Measurements from ENCODE around the gene GNAT2. TPM values are rescaled to one million over a fixed set of nuclear protein-coding genes. Genes with fewer than 3 reads are reported as not detected.

The GNAT2 gene
- total and polyA plus RNA-seq, 10 of the 15 experiments (the other 5 are each of a cell fraction or from before 2014, with no cell fraction given) = 0.08 to 1.3 (median 0.41) TPM

DNA sequence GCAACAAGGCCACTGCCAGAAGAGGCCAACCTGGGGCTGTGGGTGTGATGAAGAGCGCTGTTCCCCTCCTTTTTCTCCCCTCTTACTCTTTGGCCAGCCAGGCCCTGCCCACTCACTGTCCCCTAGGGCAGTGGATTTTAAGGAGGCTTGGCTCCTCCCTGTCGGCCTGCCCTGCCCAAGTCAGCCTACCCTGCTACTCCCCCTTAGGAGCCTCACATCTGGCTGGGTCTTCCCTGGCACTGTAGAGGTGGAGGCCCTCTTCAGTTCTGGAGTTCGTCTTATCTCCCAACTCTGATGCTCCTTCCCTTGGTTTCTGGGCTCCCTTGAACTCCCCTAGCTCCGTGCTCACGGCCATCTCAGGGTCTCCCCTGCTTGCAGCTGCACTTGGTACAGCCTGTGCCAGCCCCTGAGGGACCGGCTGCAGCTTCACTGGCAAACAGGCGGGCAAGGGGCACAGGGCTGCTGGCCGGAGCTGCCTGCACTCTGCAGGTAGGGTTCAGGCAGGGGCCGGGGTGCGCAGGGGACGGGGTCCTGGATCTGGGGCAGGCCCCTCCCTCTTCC lies 4.3 kb upstream of the GNAT2 start (continued):
- TF ChIP-seq, protein P1, sequence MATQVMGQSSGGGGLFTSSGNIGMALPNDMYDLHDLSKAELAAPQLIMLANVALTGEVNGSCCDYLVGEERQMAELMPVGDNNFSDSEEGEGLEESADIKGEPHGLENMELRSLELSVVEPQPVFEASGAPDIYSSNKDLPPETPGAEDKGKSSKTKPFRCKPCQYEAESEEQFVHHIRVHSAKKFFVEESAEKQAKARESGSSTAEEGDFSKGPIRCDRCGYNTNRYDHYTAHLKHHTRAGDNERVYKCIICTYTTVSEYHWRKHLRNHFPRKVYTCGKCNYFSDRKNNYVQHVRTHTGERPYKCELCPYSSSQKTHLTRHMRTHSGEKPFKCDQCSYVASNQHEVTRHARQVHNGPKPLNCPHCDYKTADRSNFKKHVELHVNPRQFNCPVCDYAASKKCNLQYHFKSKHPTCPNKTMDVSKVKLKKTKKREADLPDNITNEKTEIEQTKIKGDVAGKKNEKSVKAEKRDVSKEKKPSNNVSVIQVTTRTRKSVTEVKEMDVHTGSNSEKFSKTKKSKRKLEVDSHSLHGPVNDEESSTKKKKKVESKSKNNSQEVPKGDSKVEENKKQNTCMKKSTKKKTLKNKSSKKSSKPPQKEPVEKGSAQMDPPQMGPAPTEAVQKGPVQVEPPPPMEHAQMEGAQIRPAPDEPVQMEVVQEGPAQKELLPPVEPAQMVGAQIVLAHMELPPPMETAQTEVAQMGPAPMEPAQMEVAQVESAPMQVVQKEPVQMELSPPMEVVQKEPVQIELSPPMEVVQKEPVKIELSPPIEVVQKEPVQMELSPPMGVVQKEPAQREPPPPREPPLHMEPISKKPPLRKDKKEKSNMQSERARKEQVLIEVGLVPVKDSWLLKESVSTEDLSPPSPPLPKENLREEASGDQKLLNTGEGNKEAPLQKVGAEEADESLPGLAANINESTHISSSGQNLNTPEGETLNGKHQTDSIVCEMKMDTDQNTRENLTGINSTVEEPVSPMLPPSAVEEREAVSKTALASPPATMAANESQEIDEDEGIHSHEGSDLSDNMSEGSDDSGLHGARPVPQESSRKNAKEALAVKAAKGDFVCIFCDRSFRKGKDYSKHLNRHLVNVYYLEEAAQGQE (IDR thresholded peaks at IDR 0.05; ENCODE audit: low read depth, low read length) = no peak
- no peak for TF ChIP-seq FOXM1 (IDR thresholded peaks at IDR 0.05; ENCODE audit: low read depth, low read length)
- TF ChIP-seq ATF7 (IDR thresholded peaks at IDR 0.05; ENCODE audit: low read depth) = peak; percentile 76
- TF ChIP-seq SUPT20H (IDR thresholded peaks at IDR 0.05; ENCODE audit: borderline replicate concordance, control insufficient read depth, low read depth, low read length) = no peak
- TF ChIP-seq, protein P2, sequence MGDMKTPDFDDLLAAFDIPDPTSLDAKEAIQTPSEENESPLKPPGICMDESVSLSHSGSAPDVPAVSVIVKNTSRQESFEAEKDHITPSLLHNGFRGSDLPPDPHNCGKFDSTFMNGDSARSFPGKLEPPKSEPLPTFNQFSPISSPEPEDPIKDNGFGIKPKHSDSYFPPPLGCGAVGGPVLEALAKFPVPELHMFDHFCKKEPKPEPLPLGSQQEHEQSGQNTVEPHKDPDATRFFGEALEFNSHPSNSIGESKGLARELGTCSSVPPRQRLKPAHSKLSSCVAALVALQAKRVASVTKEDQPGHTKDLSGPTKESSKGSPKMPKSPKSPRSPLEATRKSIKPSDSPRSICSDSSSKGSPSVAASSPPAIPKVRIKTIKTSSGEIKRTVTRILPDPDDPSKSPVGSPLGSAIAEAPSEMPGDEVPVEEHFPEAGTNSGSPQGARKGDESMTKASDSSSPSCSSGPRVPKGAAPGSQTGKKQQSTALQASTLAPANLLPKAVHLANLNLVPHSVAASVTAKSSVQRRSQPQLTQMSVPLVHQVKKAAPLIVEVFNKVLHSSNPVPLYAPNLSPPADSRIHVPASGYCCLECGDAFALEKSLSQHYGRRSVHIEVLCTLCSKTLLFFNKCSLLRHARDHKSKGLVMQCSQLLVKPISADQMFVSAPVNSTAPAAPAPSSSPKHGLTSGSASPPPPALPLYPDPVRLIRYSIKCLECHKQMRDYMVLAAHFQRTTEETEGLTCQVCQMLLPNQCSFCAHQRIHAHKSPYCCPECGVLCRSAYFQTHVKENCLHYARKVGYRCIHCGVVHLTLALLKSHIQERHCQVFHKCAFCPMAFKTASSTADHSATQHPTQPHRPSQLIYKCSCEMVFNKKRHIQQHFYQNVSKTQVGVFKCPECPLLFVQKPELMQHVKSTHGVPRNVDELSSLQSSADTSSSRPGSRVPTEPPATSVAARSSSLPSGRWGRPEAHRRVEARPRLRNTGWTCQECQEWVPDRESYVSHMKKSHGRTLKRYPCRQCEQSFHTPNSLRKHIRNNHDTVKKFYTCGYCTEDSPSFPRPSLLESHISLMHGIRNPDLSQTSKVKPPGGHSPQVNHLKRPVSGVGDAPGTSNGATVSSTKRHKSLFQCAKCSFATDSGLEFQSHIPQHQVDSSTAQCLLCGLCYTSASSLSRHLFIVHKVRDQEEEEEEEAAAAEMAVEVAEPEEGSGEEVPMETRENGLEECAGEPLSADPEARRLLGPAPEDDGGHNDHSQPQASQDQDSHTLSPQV (IDR thresholded peaks at IDR 0.05) = no peak
- peak; percentile 75 for TF ChIP-seq FOXK2 (IDR thresholded peaks at IDR 0.05)
- no peak for TF ChIP-seq POU2F2 (IDR thresholded peaks at IDR 0.05; ENCODE audit: borderline replicate concordance, low read depth, low read length)
- TF ChIP-seq SP1 (IDR thresholded peaks at IDR 0.05; ENCODE audit: low read depth, low read length) = no peak
- TF ChIP-seq, protein P3, sequence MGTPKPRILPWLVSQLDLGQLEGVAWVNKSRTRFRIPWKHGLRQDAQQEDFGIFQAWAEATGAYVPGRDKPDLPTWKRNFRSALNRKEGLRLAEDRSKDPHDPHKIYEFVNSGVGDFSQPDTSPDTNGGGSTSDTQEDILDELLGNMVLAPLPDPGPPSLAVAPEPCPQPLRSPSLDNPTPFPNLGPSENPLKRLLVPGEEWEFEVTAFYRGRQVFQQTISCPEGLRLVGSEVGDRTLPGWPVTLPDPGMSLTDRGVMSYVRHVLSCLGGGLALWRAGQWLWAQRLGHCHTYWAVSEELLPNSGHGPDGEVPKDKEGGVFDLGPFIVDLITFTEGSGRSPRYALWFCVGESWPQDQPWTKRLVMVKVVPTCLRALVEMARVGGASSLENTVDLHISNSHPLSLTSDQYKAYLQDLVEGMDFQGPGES (IDR thresholded peaks at IDR 0.05) = no peak
- TF ChIP-seq, protein P4, sequence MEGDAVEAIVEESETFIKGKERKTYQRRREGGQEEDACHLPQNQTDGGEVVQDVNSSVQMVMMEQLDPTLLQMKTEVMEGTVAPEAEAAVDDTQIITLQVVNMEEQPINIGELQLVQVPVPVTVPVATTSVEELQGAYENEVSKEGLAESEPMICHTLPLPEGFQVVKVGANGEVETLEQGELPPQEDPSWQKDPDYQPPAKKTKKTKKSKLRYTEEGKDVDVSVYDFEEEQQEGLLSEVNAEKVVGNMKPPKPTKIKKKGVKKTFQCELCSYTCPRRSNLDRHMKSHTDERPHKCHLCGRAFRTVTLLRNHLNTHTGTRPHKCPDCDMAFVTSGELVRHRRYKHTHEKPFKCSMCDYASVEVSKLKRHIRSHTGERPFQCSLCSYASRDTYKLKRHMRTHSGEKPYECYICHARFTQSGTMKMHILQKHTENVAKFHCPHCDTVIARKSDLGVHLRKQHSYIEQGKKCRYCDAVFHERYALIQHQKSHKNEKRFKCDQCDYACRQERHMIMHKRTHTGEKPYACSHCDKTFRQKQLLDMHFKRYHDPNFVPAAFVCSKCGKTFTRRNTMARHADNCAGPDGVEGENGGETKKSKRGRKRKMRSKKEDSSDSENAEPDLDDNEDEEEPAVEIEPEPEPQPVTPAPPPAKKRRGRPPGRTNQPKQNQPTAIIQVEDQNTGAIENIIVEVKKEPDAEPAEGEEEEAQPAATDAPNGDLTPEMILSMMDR (IDR thresholded peaks at IDR 0.05 in 2 of 3, conservative IDR thresholded peaks at IDR 0.05 in 1 of 3; ENCODE audit: control insufficient read depth in 2 of 3, extremely low read depth in 1 of 3, insufficient read depth in 1 of 3, low read depth in 3 of 3, low read length in 3 of 3) = no peak
- TF ChIP-seq CHD1 (IDR thresholded peaks at IDR 0.05; ENCODE audit: low read depth, low read length) = peak; percentile 86; the same call in 1 of the 2 replicates

All from GM12878 (cell line).